Skeletal muscle cell (primary cell): ENCODE measurements around the gene BICRAL.

Source experiments
- DNase-seq: peaks from one replicate; pipeline ENCODE4 v3.0.0-alpha.2; 2010; ENCODE audit warnings: low read depth
- H3K4me3 ChIP-seq: 2 replicates; pipeline ENCODE4 v1.5.1; 2011; ENCODE audit warnings: low read depth, mild to moderate bottlenecking, control low read depth, low read length, moderate library complexity

Gene BICRAL

DNA sequence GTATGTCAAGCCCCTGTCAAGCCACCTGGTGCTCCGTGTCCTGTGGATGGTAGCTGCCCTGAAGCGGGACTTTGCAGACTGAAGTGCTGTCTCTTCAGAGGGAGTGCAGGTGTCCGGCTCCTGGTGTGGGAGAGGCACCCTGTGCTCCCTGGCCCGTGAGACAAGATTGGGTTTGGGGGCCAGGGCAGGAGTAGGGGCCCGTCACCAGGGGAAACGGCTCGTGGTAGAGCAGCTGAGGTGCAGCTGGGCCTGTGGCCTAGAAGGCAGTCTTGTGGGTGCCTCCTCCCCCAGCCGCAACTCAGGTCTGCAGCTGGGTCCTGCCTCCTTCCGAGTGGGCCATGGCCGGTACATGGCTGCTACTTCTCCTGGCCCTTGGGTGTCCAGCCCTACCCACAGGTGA, 133.9 kb downstream of the BICRAL start, which contains the start of gene PTCRA:
Gene PTCRA (plus strand): TSS at position 322 of the 400 bp plus-strand sequence. CDS start 17 bp downstream, at position 339.
- DNase-seq = no peak
- H3K4me3 ChIP-seq = no peak within 1 kb of the TSS

- no peak overlapping the region for H3K4me3 ChIP-seq
- no peak for DNase-seq
Measured at GRCh38 chr6:42916288-42916687, 134.4 kb downstream of the BICRAL start.
